NCI-H526 (cell line): ENCODE data around the gene STUM.

Experiments used
- DNase-seq, 2 experiments: peaks; one replicate each; lab custom pipeline; 2025; lab: John Stamatoyannopoulos, UW

STUM gene

DNA sequence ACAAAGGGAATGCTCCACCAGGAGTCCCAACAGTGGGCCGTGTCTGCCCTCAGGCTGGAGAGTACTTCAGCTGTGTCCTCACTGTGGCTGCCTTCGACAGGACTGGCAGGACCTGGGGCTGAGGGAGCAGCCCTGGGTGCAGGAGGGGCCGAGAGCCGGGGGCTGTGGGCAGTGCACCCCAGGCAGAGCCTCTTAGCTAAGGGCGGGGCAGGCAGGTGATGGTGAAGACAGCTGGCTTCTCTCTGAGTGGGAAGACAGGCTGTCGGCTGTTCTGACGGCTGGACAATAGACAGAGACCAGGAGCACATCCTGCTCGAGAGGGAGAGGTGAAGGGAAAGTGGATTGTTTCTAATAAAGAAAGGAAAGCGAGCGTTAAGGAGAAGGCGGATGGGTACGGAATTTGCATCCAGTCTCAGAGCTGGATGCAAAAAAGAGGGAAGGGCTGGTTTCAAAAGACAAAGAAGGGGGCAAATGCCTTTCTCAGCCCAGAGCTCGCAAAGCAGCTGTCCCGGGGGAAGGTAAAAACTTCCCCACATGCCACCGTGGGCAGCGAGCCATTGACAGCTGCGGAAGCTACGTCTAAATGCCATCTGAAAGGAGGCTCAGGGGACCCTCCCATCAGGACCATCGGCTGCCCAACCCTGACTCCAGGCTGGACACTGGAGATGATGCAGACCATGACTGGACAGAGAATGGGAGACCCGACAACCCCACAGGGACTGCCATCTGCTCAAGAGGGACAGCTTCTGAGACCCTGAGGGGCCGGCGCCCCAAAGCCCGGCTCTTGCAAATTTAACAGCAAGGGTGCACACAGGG lies 92.0 kb downstream of the STUM start:
- peak in 1 of 2 experiments; percentile 35 for DNase-seq

DNA sequence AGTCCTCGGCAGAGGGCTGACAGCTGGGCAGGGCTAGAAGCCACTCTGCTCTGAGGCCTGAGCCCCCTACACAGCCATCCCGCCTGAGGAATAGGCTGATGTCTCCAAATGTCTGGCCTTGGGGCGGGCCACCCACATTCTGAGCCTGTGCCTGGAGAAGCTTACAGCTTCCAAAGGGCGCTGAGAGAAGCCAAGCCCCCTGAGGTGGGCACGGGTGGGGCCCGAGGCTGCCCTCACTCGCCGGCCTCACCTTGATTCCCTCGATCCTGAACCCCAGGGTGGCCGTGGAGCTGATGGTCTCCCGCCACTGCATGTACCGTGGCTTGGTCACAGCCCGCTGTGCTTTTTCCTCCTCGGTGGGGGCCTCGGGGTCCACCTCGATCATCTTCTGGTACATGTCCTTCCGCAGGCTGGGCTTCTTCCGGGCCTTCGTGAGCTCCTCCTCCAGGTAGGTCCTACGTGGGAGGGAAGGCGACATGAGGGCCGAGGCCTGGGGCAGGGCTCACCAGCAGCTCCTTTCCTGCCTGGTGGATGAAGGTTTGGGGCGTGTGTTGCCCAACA lies 93.2 kb downstream of the STUM start:
- no peak for DNase-seq

- DNase-seq, result no peak
Observed at GRCh38 chr1:226642421-226642820, 93.9 kb downstream of the STUM start.

DNA sequence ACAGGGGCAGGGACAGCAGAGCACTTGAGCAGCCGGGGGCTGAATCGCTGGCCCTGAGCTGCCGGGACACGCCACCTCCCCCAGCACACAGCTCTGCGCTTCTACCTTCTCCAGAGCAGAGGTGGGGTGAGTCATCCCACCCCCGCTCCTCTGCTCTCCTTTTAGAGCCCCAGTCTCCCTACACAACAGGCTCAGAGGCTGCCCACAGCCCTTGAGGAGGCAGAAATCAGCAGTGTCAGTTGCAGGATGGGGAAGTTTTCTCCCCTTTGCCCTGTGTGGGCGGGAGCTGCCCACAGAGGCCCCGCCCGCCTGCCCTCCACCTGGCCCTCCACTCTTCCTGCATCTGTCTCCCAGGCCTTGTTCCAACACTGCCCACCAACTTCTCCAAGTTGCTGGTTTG lies 94.6 kb downstream of the STUM start:
- DNase-seq, result no peak

GRCh38 chr1:226643611-226644540 lies 95.3 kb downstream of the STUM start:
- DNase-seq, result no peak

DNA sequence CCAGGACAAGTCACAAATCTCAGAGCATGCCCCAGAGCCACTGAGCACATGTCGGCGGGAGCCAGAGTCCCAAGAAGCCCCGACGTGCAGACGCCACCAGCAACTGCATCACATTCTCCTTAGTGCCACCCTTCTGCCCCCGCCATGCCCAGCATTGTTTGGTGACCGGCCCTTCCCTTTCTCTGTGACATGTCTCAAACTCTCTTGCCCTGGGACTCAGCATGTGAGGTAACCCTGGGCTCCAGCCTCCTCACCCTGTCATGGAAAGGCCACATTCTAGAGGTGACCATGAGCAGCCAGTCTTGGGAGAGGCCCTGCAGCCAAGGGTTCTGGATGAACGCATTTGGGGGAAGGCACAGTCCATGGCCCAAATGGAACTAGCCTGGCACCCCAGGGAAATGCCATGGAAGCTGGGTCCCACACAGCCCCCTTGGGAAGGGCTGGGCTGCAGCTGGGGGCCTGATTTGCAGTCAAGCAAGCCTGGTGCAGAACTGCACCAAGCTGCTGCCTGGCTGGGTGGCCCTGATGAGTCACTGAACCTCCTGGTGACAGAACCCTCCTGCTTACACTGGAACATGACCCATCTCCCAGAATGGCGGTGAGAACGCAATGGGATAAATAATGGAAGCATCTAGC lies 96.1 kb downstream of the STUM start:
- no peak for DNase-seq

DNA sequence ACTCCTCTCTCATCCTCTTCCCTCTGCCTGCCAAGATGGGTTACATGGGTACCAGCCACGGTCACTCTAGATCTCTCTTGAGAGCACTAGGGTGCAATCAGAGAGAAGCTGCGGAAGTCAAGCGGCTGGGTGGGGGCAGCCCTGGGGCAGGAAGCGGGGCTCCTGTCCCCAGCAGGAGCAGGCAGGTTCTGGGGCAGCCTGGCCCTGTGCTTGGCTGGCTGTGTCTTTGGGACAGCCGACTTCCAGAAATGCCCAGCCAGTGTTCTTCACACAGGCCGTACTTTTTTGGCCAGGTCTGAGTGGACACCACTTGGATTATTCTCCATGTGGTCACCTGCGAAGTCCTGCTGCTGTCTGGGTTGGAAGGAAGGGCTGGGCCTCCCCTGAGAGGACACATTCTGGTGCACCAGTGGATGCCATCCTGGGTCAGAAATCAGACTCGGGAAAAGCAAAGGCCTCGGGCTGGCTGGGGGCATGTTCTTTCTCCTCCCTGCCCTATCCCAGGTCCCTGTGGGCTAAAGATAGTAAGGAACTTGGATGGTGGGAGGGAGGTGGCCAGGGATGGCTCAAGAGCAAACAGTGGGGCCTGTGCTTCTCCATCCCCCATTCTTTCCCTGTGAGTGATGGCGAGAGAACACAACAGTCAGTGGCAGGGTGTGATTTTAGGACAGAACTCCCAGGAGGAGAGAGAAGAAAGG lies 96.9 kb downstream of the STUM start:
- DNase-seq, result no peak

- DNase-seq, result no peak
Observed at GRCh38 chr1:226646026-226646869, 97.7 kb downstream of the STUM start.

GRCh38 chr1:226646870-226647449 lies 98.4 kb downstream of the STUM start:
- no peak for DNase-seq

DNA sequence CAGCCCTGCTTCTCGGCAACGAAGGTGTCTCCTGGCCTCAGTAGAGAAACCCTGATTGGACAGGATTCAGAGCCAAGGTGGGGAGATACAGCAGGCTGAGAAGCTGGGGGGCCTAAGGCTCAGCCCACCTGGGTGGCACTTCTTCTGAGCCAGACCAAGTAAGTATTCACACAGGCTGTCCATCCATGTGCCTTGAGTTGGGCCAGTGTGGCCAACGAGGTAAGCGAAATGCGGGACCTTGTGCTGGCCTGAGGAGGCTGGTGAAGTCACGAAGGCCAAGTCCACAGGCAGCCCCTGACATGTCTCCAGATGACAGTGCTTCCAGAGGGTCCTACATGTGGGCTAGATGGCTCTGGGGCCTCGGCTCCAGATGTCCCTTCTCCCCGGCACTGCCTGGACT lies 99.2 kb downstream of the STUM start:
- no peak for DNase-seq

DNA sequence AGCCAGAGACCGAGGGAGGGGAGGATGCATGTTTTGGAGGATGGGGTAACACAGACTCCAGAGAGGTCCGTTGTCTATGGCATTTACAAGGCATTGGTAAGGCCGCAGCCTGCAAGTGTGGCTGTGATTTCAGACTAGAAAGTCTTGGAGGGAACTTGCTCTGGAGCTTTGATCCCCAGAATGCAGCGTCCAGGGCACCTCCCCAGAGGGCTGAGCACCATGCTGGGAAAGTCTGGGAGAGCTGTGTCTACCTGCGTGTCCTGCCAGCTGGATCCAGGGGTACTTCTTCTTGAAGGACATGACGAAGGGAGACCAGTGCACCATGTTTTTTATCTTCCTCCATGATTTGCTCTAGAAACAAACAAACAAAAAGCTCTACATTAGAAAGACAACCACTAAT lies 99.9 kb downstream of the STUM start:
- no peak for DNase-seq

DNA sequence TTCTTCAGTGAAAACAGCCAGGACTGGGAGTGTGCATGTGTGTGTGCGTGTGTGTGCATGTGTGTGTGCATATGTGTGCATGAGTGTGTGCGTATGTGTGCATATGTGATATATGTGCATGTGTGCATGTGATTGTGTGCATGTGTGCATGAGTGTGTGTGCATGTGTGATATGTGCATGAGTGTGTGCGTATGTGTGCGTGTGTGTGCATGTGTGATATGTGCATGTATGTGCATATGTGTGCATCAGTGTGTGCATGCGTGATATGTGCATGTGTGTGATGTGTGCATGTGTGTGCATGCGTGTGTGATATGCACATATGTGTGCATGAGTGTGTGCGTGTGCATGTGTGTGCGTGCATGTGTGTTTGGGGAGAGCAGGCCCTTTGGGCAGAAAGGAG lies 100.7 kb downstream of the STUM start:
- no peak for DNase-seq

GRCh38 chr1:226649780-226650179 lies 101.2 kb downstream of the STUM start:
- peak in 1 of 2 experiments; percentile 6 for DNase-seq

GRCh38 chr1:226650236-226650841 lies 101.8 kb downstream of the STUM start:
- no peak for DNase-seq

GRCh38 chr1:226651041-226651731 lies 102.6 kb downstream of the STUM start:
- DNase-seq, result no peak

- no peak for DNase-seq
Observed at GRCh38 chr1:226651732-226652105, 103.2 kb downstream of the STUM start.

- no peak for DNase-seq
Observed at GRCh38 chr1:226652613-226653012, 104.0 kb downstream of the STUM start.

- no peak for DNase-seq
Observed at GRCh38 chr1:226653311-226653921, 104.9 kb downstream of the STUM start.
